ENCODE data around the gene DCP1B. TPM values are rescaled to one million over a fixed set of nuclear protein-coding genes. Genes with fewer than 3 reads are reported as not detected.

Gene DCP1B
- total and polyA plus RNA-seq, 2 of the 4 experiments (the other 2 are of a cell fraction) = 13.3 to 19.7 TPM

DNA sequence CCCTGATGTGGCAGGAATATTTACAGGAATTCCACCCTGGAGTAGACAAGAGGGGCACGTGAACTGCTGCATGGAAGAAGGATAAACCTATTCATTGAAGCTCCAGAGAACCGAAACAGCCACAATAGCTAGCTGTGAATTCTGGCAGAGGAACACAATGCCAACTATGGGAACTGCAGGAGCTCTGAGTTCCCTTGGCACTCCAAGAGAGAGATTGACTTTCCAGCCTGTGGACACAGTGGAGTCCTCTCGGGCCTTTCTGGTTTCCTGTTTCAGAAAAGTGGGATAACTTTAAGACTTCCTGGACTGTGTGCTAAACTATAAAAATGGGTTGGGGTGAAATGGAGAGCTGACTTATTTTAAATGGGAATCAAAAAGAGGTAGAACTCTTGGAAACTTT, 97.7 kb downstream of the DCP1B start:
- no peaks in the 10 kb centered on the region for H3K36me3 ChIP-seq (ENCODE audit: control insufficient read depth, insufficient read depth, low read length)
- no peak overlapping the region for H3K9ac ChIP-seq (ENCODE audit: low read depth, low read length)
- ChIA-PET CTCF (interaction anchor here (0.7 kb wide), 1 partner anchor 11 kb away, joined by 4 read pairs; no protein-coding TSS in a partner anchor), POLR2A (ENCODE audit: unreplicated experiment) (no interaction called here)
- H3K9me3 ChIP-seq (ENCODE audit: control insufficient read depth, insufficient read depth, low read length) = peaks cover 17% of the 10 kb centered on the region
- no peak overlapping the region for H3K4me2 ChIP-seq (ENCODE audit: low read depth, low read length)
- no peak overlapping the region for H3K4me3 ChIP-seq (ENCODE audit: insufficient read depth, low read depth, low read length)
- DNase-seq (no peak), ATAC-seq (ENCODE audit: low read depth) (no peak)
- H2AK9ac ChIP-seq (replicated peaks; ENCODE audit: low read depth, low read length, poor library complexity) = no peak overlapping the region
- no peak overlapping the region for H4K91ac ChIP-seq (ENCODE audit: insufficient read depth, low read depth, low read length)
- no peaks in the 10 kb centered on the region for H3K9me1 ChIP-seq (ENCODE audit: insufficient read depth, low read length)
- intact Hi-C loops (cut with micrococcal nuclease) (no loop called here), dilution Hi-C loops (cut with HindIII; ENCODE audit: low sequenced_read_pairs, unreplicated experiment) (no loop called here), in situ Hi-C loops (cut with MboI; ENCODE audit: low sequenced_read_pairs) (no loop called here)
- H3K56ac ChIP-seq (ENCODE audit: extremely low read depth, insufficient read depth, low read length) = no peak overlapping the region
- no peak overlapping the region for H2BK15ac ChIP-seq (ENCODE audit: low read depth, low read length)
- no peaks in the 10 kb centered on the region for H3K79me1 ChIP-seq (ENCODE audit: low read depth in 1 of 2, low read length in 2 of 2)
- TF ChIP-seq, protein P1, sequence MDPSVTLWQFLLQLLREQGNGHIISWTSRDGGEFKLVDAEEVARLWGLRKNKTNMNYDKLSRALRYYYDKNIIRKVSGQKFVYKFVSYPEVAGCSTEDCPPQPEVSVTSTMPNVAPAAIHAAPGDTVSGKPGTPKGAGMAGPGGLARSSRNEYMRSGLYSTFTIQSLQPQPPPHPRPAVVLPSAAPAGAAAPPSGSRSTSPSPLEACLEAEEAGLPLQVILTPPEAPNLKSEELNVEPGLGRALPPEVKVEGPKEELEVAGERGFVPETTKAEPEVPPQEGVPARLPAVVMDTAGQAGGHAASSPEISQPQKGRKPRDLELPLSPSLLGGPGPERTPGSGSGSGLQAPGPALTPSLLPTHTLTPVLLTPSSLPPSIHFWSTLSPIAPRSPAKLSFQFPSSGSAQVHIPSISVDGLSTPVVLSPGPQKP (IDR thresholded peaks at IDR 0.05; ENCODE audit: borderline replicate concordance, low read depth, low read length) = no peak
- TF ChIP-seq CEBPB (IDR thresholded peaks at IDR 0.05; ENCODE audit: low read depth, low read length) = no peak
- no peak for TF ChIP-seq RFX5 (IDR thresholded peaks at IDR 0.05; ENCODE audit: low read depth, low read length)
- TF ChIP-seq, protein P2, sequence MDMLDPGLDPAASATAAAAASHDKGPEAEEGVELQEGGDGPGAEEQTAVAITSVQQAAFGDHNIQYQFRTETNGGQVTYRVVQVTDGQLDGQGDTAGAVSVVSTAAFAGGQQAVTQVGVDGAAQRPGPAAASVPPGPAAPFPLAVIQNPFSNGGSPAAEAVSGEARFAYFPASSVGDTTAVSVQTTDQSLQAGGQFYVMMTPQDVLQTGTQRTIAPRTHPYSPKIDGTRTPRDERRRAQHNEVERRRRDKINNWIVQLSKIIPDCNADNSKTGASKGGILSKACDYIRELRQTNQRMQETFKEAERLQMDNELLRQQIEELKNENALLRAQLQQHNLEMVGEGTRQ (IDR thresholded peaks at IDR 0.05; ENCODE audit: low read depth, low read length) = no peak
- TF ChIP-seq CHD1 (IDR thresholded peaks at IDR 0.05; ENCODE audit: low read depth, low read length) = no peak
- TF ChIP-seq MAFK (IDR thresholded peaks at IDR 0.05; ENCODE audit: low read depth, low read length) = no peak
- TF ChIP-seq MAZ (IDR thresholded peaks at IDR 0.05; ENCODE audit: borderline replicate concordance, low read depth, low read length) = no peak
- TF ChIP-seq RAD21 (IDR thresholded peaks at IDR 0.05; ENCODE audit: low read length) = no peak
- H3K23ac ChIP-seq (ENCODE audit: low read depth, low read length) = no peak overlapping the region
- H3K27me3 ChIP-seq (ENCODE audit: control insufficient read depth, insufficient read depth, low read length) = peaks cover 23% of the 10 kb centered on the region
- H3K18ac ChIP-seq (ENCODE audit: low read depth, low read length) = no peak overlapping the region
- H2AFZ ChIP-seq (replicated peaks; ENCODE audit: low read length, poor library complexity) = no peak overlapping the region
- H4K5ac ChIP-seq (ENCODE audit: low read depth, low read length) = no peak overlapping the region
- no CpG with 5 or more reads among the region's 3 CpGs for WGBS, 2 experiments (ENCODE audit: extremely low coverage in 2 of 2, insufficient read length in 1 of 2)
- no peak overlapping the region for H2AK5ac ChIP-seq (ENCODE audit: low read depth, low read length)
- no TSS peak for BruUV-seq (replicated peaks)
- H3K4ac ChIP-seq (ENCODE audit: low read depth, low read length) = no peak overlapping the region
- H4K20me1 ChIP-seq (ENCODE audit: insufficient read depth, low read length) = no peaks in the 10 kb centered on the region
- H2BK5ac ChIP-seq (ENCODE audit: low read depth, low read length, poor library complexity, severe bottlenecking) = no peak overlapping the region
- H3K4me1 ChIP-seq (ENCODE audit: control insufficient read depth, insufficient read depth, low read length) = no peaks in the 10 kb centered on the region
- no peak overlapping the region for H3K14ac ChIP-seq (replicated peaks; ENCODE audit: low read depth, low read length)
- H4K8ac ChIP-seq (ENCODE audit: low read depth in 2 of 2, low read length in 2 of 2) = no peak overlapping the region
- no peak overlapping the region for H2BK120ac ChIP-seq (ENCODE audit: low read depth, low read length)
- H2BK20ac ChIP-seq (ENCODE audit: low read depth, low read length) = no peak overlapping the region
- H3K27ac ChIP-seq (ENCODE audit: insufficient read depth, low read length) = no peak overlapping the region
